Parathyroid adenoma (tissue), 2 donors: ENCODE data around the gene RBM28.

Experiments used
- H2AFZ ChIP-seq: fragments of 300-600 bp; sonication (generic); one replicate; pipeline ENCODE4 v1.7.0; 2017; ENCODE audit warnings: antibody characterized with exemption, mild to moderate bottlenecking
- H3K27ac ChIP-seq: fragments of 300-600 bp; sonication (generic); one replicate; pipeline ENCODE4 v1.7.0; 2017
- H3K27me3 ChIP-seq: fragments of 300-600 bp; sonication (generic); one replicate; pipeline ENCODE4 v1.7.0; 2017; ENCODE audit warnings: low read length; ENCODE audit not compliant: control insufficient read depth, insufficient read depth
- H3K36me3 ChIP-seq: fragments of 300-600 bp; sonication (generic); one replicate; pipeline ENCODE4 v1.7.0; 2017; ENCODE audit warnings: low read length; ENCODE audit not compliant: control insufficient read depth, insufficient read depth
- H3K4me1 ChIP-seq: fragments of 300-600 bp; sonication (generic); one replicate; pipeline ENCODE4 v1.7.0; 2017; ENCODE audit warnings: control low read depth
- H3K4me2 ChIP-seq: fragments of 300-600 bp; sonication (generic); one replicate; pipeline ENCODE4 v1.7.0; 2017; ENCODE audit warnings: low read length
- H3K4me3 ChIP-seq: fragments of 300-600 bp; sonication (generic); one replicate; pipeline ENCODE4 v1.7.0; 2017; ENCODE audit warnings: low read depth, low read length
- H3K79me2 ChIP-seq: fragments of 300-600 bp; sonication (generic); one replicate; pipeline ENCODE4 v1.7.0; 2017; ENCODE audit warnings: control low read depth
- H3K9ac ChIP-seq: fragments of 300-600 bp; sonication (generic); one replicate; pipeline ENCODE4 v1.7.0; 2017; ENCODE audit warnings: mild to moderate bottlenecking
- H3K9me3 ChIP-seq: fragments of 300-600 bp; sonication (generic); one replicate; pipeline ENCODE4 v1.7.0; 2017; ENCODE audit warnings: low read length; ENCODE audit not compliant: control insufficient read depth
- CTCF ChIP-seq: fragments of 300-600 bp; sonication (generic); IDR thresholded peaks from one replicate; pipeline ENCODE4 v1.7.0; 2017; ENCODE audit warnings: antibody characterized with exemption, mild to moderate bottlenecking
- donor health status: primary hyperparathyroidism.

RBM28 gene

GRCh38 chr7:128373606-128374005 lies 29.9 kb upstream of the RBM28 start:
- no peak overlapping the region for H3K27ac ChIP-seq

GRCh38 chr7:128370491-128370890 lies 26.8 kb upstream of the RBM28 start:
- Histone ChIP-seq H3K27ac (no peak overlapping the region), H3K9me3 (no peaks in the 10 kb centered on the region), H3K4me1 (no peaks in the 10 kb centered on the region), H3K27me3 (no peaks in the 10 kb centered on the region), H3K9ac (no peak overlapping the region), H3K79me2 (no peaks in the 10 kb centered on the region), H3K4me2 (no peak overlapping the region), H2AFZ (no peak overlapping the region), H3K4me3 (no peak overlapping the region), H3K36me3 (no peaks in the 10 kb centered on the region)
- TF ChIP-seq CTCF, result no peak

More at GRCh38 chr7:128373606-128374005, 29.9 kb upstream of the RBM28 start:
- H3K27me3 ChIP-seq, result no peaks in the 10 kb centered on the region
- no peak overlapping the region for H3K4me2 ChIP-seq
- no peak overlapping the region for H3K9ac ChIP-seq
- H3K79me2 ChIP-seq, result no peaks in the 10 kb centered on the region
- no peak for TF ChIP-seq CTCF
- no peaks in the 10 kb centered on the region for H3K36me3 ChIP-seq
- no peaks in the 10 kb centered on the region for H3K9me3 ChIP-seq
- H3K4me1 ChIP-seq, result no peaks in the 10 kb centered on the region
- no peak overlapping the region for H2AFZ ChIP-seq
- H3K4me3 ChIP-seq, result no peak overlapping the region

DNA sequence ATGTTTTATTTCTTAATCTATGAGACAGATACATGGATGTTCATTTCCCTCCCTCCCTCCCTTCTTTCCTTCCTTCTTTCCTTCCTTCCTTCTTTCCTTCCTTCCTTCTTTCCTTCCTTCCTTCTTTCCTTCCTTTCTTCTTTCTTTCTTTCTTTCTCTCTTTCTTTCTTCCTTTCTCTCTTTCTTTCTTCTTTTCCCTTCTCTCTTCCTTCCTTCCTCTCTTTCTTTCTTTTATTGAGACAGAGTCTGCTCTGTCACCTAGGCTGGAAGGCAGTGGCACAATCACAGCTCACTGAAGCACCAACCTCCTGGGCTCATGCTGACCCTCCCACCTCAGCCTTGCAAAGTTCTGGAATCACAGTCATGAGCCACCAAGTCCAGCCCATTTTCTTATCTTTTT lies 23.3 kb upstream of the RBM28 start:
- Histone ChIP-seq H3K9me3 (no peaks in the 10 kb centered on the region), H3K79me2 (no peaks in the 10 kb centered on the region), H3K27me3 (no peaks in the 10 kb centered on the region), H3K4me2 (no peak overlapping the region), H2AFZ (no peak overlapping the region), H3K9ac (no peak overlapping the region), H3K4me1 (peaks cover 3% of the 10 kb centered on the region), H3K4me3 (no peak overlapping the region), H3K27ac (no peak overlapping the region), H3K36me3 (no peaks in the 10 kb centered on the region)
- TF ChIP-seq CTCF, result no peak

DNA sequence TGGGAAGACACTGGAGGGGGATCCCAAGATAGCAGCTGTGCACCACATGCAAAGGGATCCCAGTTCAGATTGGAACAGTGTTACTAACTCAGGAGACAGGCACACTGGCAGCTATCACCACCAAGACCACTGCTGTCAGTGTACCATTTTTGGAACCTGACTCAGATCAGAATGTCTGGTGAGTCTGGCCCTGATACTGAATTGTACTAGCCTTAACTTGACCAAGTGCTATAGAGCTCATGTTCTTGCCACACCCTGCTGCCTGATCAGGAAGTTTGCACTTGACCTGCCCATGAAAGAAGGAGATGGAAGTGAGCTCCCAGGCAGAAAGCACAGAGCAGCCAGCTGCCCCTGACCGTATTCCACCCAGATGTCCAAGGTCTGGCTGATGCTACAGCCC lies 22.6 kb upstream of the RBM28 start:
- Histone ChIP-seq H3K27ac (no peak overlapping the region), H3K4me3 (no peak overlapping the region)
- no peak for TF ChIP-seq CTCF

GRCh38 chr7:128365432-128365831 lies 21.7 kb upstream of the RBM28 start:
- Histone ChIP-seq H3K9me3 (no peaks in the 10 kb centered on the region), H3K27me3 (no peaks in the 10 kb centered on the region), H3K9ac (no peak overlapping the region), H3K79me2 (no peaks in the 10 kb centered on the region), H3K4me1 (peaks cover 4% of the 10 kb centered on the region), H2AFZ (no peak overlapping the region), H3K36me3 (no peaks in the 10 kb centered on the region), H3K4me3 (no peak overlapping the region), H3K4me2 (no peak overlapping the region), H3K27ac (no peak overlapping the region)
- TF ChIP-seq CTCF, result no peak

More for the DNA sequence above, 22.6 kb upstream of the RBM28 start:
- no peaks in the 10 kb centered on the region for H3K79me2 ChIP-seq
- peaks cover 4% of the 10 kb centered on the region for H3K4me1 ChIP-seq
- H3K9ac ChIP-seq, result no peak overlapping the region
- H3K27me3 ChIP-seq, result no peaks in the 10 kb centered on the region
- no peaks in the 10 kb centered on the region for H3K36me3 ChIP-seq
- H2AFZ ChIP-seq, result no peak overlapping the region
- H3K9me3 ChIP-seq, result no peaks in the 10 kb centered on the region
- no peak overlapping the region for H3K4me2 ChIP-seq
